Stimulated activated CD8-positive, alpha-beta memory T cell treated with anti-CD3 and anti-CD28 coated beads, Interleukin-12 subunit alpha, Interleukin-12 subunit beta, amount 100 ng/mL, for 1 hour (primary cell): ENCODE data around the gene DBX1.
"Not testable (repeated sequence)": the region's sequence is repeated elsewhere in the genome, so short reads cannot be mapped to it uniquely, and the experiment has no call there.

Experiments used
- DNase-seq: peaks from one replicate; pipeline ENCODE4 v3.0.0-alpha.2; 2020; ENCODE audit warnings: low read depth

Gene DBX1

DNA sequence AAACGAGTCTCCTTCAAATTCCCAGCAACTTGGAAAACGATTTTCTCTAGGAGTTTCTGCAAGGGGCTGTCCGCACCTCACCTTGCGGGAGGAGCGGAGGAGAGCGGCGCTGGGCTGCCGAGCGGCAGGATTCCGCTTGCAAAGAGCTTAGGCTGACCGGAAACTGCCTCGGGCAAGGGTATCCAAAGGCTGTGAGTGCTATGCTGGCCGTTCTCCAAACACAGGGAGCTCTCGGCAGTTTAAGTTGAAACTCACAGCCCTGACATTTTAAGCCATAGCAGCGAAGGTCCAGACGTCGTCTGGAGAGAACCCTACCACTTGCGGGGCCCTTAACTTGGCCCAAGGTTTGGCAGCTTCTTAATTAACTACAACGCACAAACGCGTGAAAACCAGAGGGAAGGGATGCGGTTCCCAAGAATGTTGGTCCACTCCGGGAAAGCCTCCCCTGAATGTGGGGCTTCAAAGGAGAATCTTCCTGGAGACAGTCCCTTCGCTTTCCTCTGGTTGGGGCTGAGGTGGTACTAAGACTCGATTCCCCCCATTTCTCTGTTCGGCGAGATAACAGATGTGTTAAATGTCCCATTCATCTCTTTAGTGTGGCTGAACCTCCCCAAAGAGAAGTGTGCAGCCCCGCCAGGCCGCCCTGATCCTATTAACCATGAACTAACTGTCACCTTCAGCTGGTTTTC, 1.1 kb upstream of the DBX1 start:
- DNase-seq = no peak

DNA sequence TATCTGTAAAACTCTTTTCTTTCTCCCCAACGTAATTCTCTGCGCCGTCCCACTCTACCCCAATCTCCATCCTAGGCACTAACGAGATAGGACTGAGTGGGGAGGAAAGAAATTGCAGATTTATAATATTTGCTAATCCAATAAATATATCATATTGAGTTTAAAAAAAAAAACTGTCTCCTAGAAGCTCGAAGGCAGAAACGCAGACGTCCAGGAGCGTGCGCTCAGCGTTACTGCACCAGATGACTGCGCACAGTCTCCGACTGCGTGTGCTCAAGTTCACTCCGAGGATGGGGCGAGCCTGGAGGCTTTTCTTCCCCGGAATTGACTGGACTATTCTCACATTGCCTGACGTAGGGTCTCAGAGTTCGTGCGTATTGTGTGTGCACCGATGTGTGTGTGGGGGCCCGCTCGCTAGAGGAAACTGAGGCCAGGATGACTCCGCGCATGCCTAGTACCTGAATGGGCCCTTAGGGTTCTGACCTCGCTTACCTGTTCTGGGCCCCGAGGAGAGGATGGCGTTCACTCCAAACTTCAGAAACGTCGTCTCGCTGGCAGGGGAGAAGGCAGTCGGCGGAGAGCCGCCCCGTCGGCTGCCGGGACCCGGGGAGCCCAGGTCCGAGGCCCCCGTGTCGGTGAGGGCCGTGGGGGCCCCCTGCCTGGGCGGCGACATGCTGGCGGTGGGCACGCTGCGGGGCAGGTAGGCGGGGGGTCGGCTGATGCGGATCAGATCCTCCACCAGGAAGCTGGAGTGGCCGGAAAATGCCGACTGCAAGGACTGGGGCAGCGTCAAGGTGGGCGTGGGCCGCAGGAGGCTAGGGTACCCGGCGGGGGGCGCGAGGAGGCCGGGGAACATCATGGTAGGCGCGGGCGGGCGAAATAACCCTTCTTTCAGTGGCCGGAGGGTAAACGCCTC, 551 bp downstream of the DBX1 start:
- no peak for DNase-seq

DNA sequence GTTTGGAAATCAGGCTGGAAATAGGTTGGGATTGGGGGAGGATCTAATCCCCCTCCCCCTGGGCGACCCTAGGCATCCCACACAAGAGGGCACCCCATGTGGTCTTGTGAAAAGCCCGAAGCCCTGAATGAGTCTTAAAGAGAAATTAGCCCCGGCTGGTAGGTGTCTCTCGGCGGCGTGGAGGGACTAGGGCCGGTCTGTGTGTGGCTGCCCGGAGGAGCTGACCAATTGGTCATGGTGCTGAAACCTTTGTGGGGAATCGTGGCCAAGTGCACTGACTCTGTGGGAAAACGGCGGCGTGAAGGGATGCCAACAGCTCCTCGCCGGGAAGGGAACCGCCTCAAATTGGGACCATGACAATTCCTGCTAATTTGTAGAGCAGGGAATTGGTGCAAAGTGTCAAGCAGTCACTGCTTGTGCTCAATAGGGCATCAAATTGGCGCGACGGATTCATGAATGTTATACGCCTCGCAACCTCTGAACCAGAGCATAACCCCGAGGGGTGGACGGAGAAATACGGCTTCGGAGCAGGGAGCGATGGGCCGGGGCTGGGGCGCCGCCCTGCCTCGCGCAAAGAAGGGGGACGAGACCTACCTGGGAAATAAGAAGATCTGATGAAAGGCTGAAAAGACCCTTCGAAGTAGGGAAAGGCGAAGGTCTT, 1.5 kb downstream of the DBX1 start:
- DNase-seq = no peak

DNA sequence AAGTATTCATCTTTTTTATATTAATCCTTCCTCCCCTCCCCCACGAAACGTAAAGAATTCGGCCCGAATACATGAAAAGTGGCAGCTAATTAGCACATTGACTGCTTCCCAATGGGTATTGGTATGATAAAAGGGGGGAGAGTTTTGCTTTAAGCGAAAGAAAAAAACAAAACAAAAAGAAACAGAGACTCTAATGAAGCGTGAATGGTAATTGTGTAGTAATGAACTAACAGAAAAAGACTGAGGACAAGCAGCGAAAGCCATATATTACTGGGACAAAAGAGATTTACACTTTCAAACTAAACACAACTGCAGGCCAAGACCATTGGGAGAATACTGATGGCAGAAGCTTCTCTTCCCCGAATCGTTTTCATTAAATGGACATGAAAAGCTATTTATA, 2.5 kb downstream of the DBX1 start:
- no peak for DNase-seq

DNA sequence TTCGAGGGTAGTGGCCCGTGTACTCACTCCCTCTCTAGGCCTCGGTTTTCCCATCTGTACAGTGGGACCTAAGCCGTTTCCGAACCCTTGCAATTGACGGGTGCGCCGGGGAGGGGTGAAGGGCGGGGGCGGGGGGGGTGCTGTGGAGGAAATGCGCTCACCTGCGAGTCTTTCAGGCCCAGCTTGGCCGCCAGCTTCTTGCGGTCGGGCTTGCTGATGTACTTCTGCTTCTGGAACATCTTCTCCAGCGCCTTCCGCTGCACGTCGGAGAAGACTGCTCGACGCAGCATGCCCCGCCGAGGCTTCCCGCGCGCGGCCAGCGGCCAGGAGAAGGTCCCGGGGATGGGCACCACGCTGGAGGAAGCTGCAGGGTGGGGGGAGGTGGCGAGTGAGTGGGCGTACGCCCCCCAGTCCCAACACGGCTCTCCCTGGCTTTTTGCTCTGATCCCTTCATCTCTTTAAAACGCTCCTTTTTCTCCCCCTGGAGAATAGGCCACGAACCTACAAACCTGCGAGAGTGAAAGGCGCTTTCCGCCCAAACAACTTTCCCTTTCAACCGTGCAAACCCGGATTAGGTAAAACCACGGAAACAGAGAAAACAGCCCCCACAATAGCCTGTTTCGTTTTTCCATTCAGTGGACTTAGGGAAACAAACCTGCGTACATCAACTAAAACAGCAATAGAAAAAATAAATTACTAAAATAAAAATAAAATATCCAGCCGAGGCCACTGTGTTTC, 3.2 kb downstream of the DBX1 start:
- no peak for DNase-seq

DNA sequence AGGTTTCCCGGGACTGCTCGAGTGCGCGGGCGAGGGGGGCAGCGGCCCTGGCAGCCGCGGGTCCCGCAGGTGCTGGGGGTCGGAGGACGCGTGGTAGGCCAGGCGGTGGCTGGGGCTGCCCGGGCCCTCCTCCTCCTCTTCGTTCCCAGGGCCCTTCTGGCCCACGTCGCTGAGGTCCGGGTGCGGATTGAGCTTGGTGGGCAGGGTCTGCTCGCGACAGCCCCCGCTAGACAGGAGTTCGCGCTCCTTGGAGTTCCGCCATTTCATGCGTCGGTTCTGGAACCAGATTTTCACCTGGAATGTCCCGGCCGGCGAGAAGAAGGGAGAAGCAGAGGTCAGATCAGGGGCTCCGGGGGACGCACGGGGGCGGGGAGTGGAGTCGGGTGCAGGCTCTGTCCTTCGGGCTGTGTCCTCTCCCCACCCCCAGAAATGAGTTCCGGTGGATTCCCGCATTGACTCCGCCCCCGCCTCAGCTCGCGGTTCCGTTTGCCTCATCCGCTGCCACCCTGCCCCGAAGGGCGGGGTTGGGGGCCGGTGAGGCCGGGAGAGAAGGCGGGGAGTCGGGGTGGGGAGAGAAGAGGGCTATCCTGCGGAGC, 3.9 kb downstream of the DBX1 start:
- peak; percentile 35 for DNase-seq

DNA sequence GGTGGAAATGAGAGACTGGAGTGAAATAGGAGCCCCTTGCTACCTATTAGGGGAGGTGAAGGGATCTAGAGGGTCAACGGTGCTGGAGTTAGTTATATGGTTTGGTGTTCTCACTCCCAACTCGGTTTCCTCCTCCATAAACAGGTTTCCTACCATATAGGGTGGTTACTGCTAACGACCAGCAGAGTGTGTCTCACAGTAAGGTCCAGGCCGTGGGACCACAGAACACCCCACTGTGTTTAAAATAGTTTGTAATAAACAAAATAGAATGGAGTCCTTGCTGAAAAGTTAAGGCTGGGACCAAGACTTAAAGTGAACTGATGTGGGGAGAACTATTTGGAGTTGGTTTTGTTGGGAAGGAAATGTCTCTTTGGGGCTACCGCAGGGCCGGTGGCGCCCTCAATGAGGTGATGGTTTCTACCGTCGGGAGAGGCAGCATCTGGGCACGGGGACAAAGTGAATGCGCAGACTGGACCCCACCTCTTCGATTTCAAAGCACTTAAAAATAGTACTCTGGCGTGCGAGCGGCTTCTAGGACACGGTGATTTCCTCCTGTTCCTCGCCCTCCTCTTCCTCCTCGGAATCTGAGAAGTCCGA, 4.5 kb downstream of the DBX1 start:
- no peak for DNase-seq

DNA sequence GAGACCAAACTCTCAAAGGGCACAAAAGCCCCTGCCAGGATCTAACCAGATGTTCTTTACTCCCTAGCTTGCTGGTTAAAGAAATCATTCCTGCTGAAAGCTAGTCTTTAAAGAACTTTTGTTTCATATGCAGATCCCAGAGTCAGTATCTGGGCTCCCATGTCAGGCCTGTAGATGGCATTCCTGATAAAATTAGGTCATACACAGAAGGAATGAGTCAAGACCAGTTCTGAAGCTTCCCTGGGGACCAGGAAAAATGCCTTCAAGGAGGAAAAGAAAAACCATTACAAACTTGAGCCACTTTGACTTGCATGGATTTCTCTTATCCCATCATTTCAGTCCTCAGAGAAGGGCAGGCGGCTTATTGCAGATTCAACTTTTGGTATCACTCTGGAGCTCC, 5.9 kb downstream of the DBX1 start:
- no peak for DNase-seq

DNA sequence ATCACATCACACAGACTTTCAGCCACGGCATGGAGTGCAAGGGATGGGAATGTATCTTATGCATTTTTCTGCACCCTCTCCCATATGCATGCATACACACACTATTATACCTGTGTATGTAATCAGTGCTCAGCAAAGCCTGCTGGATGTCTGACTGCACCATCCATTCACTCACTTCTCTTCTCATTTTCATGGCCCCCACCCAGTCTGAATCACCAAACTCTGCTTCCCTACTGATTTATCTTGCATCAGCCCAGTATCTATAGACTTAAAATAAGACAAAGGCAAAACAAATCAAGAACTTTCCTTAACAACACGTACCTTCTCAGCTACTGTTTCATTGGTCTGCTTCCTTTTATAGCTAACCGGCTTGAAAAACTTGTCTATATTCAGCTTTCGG, 21.6 kb downstream of the DBX1 start:
- DNase-seq = no peak

DNA sequence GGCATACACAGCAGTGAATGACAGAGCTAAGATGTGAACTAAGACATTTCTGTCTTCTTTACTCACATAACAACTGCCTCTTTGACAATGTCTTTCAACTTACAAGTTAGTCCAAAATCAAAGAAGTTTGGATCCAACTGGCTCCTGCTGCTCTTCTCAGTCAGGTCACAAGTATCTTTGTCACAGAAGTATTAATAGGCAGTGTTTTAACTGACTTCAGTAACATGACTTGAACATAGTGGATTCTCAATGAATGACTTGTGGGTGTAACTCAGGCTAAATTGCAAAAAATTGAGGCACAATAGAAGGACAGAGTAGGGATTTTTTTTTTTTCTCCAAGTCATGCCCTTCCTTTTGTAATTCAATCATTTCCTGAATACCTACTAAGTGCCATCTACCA, 22.6 kb downstream of the DBX1 start:
- no peak for DNase-seq

DNA sequence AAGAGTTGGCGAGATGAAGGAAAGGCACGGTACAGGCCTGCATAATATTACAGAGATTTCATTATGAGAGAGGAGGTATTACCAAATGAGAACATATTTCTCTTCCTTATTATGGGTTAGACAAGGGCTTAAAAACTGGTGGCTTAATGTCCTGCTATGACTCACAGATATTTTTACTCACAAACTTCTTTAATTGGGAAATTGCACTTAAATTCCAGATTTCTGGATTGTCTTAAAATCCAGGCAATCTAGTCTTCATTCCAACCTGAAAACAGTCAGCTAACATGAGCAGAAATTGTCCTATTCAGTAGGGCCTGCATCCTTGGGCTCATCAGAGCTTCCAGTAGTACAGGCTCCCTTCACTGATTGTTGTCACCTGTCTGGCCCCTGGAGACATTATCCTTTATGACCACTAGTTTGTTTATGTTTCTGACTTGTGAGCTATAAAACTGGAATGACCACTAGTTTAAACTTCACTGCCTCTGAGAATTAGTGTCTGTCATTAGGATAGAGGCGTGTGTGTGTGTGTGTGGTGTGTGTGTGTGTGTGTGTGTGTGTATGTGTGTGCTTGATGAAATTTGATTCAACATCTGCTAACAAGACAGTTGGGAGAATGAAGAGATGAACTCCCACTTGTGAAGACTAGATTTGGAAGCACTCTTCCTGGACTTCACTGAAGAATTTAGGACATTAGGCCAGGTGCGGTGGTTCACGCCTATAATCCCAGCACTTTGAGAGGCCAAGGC, 25.1 kb downstream of the DBX1 start:
- no peak for DNase-seq

DNA sequence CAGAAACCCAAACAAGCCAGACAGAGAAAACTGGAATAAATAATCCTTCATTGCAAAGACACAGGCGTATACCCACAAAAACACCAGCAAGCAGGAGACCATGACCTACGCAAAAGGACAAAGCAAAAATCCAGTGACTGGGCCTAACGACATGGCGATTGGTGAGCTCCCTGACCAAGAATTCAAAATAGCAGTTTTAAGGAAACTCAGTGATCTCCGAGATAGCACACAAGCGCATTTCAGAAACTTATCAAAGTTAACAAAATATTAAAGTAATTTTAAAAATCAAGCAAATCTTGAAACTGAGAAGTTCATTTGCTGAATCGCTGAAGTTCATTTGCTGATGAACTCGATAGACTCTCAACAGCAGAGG, 27.6 kb downstream of the DBX1 start:
- DNase-seq = no peak

DNA sequence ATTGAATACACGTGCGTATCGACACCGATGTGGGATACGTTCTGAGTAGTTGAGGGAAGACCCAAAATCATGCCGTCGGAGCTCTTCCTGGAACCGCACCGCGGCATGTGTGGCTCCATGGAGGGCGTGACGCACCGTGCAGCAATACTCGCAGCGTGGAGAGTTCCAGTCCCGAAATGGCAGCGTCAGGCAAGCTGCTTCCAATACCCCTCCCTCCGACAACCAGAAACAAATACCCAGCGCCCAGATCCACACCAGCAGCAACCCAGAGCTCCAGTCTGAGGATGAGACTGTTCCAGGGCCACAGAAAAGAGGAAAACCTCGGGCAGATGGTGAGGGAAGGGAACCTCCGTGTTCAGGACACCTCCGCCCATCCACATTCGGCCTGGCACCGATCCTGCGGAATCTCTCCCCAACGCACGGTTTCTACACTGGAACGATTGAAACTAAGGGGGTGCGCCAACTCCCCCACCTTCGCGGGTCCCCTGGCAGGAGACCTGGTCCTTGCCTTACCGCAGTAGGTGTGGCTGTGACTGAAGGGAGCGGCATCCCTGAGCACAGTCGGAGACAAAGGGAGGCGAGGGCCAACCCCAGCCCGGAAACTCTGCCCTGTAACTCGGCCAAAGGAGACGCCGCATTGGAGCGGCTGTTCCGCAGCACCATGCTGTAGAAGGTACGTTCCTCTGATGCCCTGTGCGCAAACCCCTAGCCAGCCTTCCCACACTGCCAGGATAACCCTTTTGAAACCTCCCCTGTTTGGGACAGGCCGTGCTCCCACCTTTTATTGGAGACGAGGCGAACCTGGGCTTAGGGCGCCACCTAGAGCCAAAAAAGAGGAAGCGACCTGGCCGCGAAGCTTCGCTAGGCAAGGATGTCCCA, 28.2 kb downstream of the DBX1 start:
- DNase-seq = no peak

DNA sequence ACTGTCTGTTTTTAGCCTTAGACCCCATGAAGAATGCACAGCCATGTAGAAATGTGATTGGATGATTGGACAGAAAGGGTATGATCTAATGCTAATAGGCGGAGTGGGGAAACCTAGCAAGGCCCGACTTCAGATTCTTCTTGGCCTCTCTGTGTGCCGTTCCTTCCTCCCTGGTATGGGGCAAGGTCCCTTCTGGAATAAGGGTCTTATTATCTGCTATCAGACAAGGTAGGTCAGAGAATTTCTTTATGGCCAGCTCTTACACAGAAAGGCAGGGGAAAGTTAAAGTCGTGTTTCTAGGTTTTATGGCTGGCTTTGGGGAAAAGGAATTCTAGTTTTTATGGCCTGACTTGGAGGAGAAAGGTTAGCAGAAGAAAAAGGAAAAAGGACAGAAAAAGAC, 30.6 kb downstream of the DBX1 start:
- no peak for DNase-seq

DNA sequence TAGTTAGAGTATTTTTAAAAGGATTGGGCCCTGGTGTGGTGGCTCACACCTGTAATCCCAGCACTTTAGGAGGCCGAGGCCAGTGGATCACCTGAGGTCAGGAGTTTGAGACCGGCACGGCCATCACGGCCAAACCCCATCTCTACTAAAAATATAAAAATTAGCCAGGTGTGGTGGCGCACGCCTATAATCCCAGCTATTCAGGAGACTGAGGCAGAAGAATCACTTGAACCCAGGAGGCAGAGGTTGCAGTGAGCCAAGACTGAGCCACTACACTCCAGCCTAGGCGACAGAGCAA, 31.8 kb downstream of the DBX1 start:
- DNase-seq = not testable (repeated sequence)

DNA sequence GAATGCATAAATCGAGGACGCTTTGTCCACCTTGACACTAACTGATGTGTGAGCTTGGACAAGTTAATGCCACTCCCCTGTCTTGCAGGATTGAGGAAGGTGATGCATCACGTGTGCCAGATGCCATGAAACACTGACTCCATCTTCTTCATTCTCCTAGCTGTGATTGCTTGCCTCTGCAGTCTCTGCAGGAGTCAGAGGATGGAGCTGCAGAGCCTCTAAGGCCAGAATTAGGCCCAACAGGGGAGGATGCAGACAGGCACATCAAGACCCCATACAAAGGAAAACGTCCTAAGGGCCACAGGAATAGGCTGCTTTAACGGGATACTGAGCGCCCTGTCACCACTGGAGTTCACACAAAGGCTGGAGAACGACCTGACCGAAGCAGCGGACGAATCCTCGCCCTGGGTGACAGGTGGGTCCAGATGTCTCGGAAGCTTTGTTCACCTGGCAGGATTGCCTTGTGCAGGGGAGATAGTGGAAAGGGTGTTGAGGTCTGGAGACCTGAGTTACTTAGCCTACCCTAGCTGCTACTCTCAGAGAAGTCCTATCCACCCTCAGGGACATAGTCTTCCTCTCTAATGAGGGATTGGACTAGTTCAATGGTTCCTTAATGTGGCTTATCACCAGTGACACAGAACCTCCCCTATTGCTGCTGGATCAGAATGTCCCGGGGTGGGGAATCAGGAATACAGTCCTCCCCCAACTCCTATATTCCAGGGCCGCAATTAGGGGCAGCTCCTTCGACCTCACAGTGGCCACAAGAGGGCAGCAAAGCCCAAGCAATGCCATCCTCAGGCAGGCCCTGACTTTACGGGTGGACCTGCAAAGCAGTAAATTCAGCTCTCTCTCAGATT, 32.4 kb downstream of the DBX1 start:
- peak; percentile 67 for DNase-seq

DNA sequence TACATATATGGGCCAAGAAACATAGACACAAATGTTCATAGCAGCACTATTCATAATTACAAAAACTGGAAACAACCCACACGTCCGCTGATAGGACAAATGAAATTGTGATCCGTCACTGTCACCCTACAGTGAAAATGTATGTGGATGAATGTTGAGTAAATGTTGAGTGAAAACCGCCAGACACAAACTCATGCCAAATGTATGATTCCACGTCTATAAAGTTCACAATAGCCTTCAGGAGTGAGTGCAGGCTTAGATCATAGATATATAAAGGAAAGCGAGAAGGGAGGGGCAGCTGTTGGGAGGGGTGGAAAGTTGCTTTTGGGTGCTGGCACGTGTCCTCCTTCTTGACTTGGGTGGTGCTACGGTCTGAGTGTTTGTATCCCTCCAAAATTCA, 33.6 kb downstream of the DBX1 start:
- no peak for DNase-seq

DNA sequence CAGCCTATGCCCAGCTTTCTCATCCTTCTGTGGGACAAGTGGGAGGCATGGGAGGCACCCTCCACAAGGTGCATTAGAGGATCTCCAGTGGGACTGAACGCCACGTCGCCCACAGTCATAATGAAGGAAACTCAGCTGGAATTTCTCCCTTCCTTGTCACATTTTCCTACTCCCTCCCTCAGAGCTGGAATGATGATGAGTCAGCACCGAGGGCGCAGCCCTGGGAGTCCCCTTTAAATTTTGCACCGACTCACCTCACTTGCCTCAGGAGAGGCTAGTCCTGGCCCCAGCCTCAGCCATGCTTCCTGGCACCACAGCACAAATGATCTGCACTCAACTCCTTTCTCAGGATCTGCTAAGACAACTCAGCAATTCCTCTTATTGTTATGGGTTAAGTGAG, 34.3 kb downstream of the DBX1 start:
- no peak for DNase-seq

DNA sequence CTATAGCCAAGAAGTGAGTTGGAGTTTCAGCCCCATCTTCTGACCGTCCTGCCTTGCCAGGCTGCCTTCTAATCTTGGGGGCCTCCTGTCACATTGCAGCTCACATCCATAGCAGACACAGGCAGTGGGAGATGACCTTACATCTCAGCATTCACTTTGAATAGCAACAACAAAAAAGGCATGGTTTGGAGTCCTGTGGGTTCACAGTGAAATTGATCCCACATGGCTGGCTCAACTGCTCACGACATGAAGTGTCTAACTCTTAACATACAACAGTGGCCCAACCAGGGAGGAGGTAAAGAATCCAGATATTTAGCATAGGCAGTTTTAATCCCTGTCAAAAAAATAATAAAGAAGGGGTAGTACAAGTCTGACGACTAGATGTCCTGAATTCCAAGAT, 38.1 kb downstream of the DBX1 start:
- DNase-seq = no peak
